ENCODE results near the gene GNB3. TPM values are rescaled to one million over a fixed set of nuclear protein-coding genes. Genes with fewer than 3 reads are reported as not detected.

GNB3 gene
- total and polyA plus RNA-seq, 2 donors (not counting 3 experiments of a cell fraction or from before 2014, with no cell fraction given) = 9.4 to 12.0 TPM

GRCh38 chr12:6872073-6873048 is 31.6 kb downstream of the GNB3 start:
- Histone ChIP-seq H2AFZ (ENCODE audit: low read depth, low read length) (no peak overlapping the region), H3K9me1 (replicated peaks; ENCODE audit: control insufficient read depth, extremely low read depth, insufficient read depth, low read length) (no peaks in the 10 kb centered on the region), H3K27ac (ENCODE audit: insufficient read depth, low read depth, low read length) (peak overlapping the region; percentile 60), H4K20me1 (replicated peaks; ENCODE audit: control insufficient read depth, extremely low read depth, insufficient read depth, low read length) (no peaks in the 10 kb centered on the region), H3K4me2 (ENCODE audit: insufficient read depth, low read length) (peak overlapping the region; percentile 98), H3K27me3 (ENCODE audit: control insufficient read depth in 2 of 2, insufficient read depth in 2 of 2, low read length in 2 of 2) (no peaks in the 10 kb centered on the region), H3K79me2 (ENCODE audit: control insufficient read depth, insufficient read depth, low read length) (peaks cover 40% of the 10 kb centered on the region), H3K36me3 (ENCODE audit: control insufficient read depth in 2 of 2, extremely low read depth in 1 of 2, insufficient read depth in 2 of 2, low read length in 2 of 2) (peaks cover 0 to 22% of the 10 kb centered on the region in 2 experiments), H3K9ac (replicated peaks; ENCODE audit: extremely low read depth, insufficient read depth, low read length) (peak overlapping the region; percentile 92), H3K4me1 (ENCODE audit: control insufficient read depth, extremely low read depth, insufficient read depth, low read length) (peaks cover 36% of the 10 kb centered on the region), H3K9me3 (replicated peaks; ENCODE audit: control insufficient read depth, insufficient read depth, low read length) (no peaks in the 10 kb centered on the region), H3K4me3 (replicated peaks in 1 of 3; ENCODE audit: insufficient read depth in 1 of 3, low read depth in 1 of 3, low read length in 3 of 3) (peak overlapping the region; percentile 59 to 92 (median 84))
- ChIA-PET CTCF (interaction anchor here (0.6 to 4.3 kb wide), 34 partner anchors 8 to 237 kb away, joined by 3 to 74 read pairs (median 5); partner anchors contain the start of genes C12orf57, C1RL, CDCA3 and LRRC23), POLR2A (interaction anchor here (0.6 to 2.1 kb wide), 8 partner anchors 19 to 119 kb away, joined by 3 to 16 read pairs (median 6); partner anchors contain the start of genes C12orf57, CDCA3, LAG3 and MLF2)
- dilution Hi-C loops (cut with MboI; ENCODE audit: extremely low pct_ligation_motif_present, low sequenced_read_pairs) = no loop called here
- TF ChIP-seq CTCF (IDR thresholded peaks at IDR 0.05; ENCODE audit: extremely low read depth in 1 of 2, insufficient read depth in 1 of 2, low read depth in 1 of 2, low read length in 2 of 2) = peak; percentile 99 to 100
- TF ChIP-seq POLR2A (IDR thresholded peaks at IDR 0.05; ENCODE audit: low read depth, low read length) = peak; percentile 65
- TF ChIP-seq POLR2AphosphoS5 (IDR thresholded peaks at IDR 0.05; ENCODE audit: insufficient read depth, low read depth, low read length) = peak; percentile 39
- no peak for TF ChIP-seq GATA2 (IDR thresholded peaks at IDR 0.05; ENCODE audit: insufficient read depth, insufficient read length, low read depth, low read length)
- no peak for TF ChIP-seq JUN (IDR thresholded peaks at IDR 0.05; ENCODE audit: borderline replicate concordance, insufficient read depth, insufficient read length, low read depth)
- peak; percentile 45 for TF ChIP-seq MAX (IDR thresholded peaks at IDR 0.05; ENCODE audit: insufficient read depth, insufficient read length)
- no peak for TF ChIP-seq FOS (IDR thresholded peaks at IDR 0.05; ENCODE audit: borderline replicate concordance, insufficient read depth, low read length)
- TSS peak; percentile 55 for BruUV-seq (replicated peaks)
- intact Hi-C loops (cut with micrococcal nuclease) = loop anchor here (1.0 to 5.0 kb wide), 5 partner anchors 19 to 235 kb away; partner anchors contain the start of genes C1R, C1RL and MLF2
- FAIRE-seq (peak; percentile 91), DNase-seq (ENCODE audit: low read depth, low spot score) (peak; percentile 82)

All from endothelial cell of umbilical vein (primary cell).